Measurements from ENCODE around the gene KLK3. TPM values are rescaled to one million over a fixed set of nuclear protein-coding genes. Genes with fewer than 3 reads are reported as not detected.

Gene KLK3
- total and polyA plus RNA-seq, 2 of the 8 experiments (the other 6 are each of a cell fraction or from before 2014, with no cell fraction given): 0.08 TPM; not detected in 1

DNA sequence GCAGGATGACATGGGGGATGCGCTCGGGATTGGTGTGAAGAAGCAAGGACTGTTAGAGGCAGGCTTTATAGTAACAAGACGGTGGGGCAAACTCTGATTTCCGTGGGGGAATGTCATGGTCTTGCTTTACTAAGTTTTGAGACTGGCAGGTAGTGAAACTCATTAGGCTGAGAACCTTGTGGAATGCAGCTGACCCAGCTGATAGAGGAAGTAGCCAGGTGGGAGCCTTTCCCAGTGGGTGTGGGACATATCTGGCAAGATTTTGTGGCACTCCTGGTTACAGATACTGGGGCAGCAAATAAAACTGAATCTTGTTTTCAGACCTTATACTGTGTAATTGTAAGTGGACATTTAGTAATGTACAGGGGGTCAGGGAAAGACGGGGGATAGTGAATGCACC, 25.5 kb downstream of the KLK3 start (continued):
- TF ChIP-seq, protein P1, sequence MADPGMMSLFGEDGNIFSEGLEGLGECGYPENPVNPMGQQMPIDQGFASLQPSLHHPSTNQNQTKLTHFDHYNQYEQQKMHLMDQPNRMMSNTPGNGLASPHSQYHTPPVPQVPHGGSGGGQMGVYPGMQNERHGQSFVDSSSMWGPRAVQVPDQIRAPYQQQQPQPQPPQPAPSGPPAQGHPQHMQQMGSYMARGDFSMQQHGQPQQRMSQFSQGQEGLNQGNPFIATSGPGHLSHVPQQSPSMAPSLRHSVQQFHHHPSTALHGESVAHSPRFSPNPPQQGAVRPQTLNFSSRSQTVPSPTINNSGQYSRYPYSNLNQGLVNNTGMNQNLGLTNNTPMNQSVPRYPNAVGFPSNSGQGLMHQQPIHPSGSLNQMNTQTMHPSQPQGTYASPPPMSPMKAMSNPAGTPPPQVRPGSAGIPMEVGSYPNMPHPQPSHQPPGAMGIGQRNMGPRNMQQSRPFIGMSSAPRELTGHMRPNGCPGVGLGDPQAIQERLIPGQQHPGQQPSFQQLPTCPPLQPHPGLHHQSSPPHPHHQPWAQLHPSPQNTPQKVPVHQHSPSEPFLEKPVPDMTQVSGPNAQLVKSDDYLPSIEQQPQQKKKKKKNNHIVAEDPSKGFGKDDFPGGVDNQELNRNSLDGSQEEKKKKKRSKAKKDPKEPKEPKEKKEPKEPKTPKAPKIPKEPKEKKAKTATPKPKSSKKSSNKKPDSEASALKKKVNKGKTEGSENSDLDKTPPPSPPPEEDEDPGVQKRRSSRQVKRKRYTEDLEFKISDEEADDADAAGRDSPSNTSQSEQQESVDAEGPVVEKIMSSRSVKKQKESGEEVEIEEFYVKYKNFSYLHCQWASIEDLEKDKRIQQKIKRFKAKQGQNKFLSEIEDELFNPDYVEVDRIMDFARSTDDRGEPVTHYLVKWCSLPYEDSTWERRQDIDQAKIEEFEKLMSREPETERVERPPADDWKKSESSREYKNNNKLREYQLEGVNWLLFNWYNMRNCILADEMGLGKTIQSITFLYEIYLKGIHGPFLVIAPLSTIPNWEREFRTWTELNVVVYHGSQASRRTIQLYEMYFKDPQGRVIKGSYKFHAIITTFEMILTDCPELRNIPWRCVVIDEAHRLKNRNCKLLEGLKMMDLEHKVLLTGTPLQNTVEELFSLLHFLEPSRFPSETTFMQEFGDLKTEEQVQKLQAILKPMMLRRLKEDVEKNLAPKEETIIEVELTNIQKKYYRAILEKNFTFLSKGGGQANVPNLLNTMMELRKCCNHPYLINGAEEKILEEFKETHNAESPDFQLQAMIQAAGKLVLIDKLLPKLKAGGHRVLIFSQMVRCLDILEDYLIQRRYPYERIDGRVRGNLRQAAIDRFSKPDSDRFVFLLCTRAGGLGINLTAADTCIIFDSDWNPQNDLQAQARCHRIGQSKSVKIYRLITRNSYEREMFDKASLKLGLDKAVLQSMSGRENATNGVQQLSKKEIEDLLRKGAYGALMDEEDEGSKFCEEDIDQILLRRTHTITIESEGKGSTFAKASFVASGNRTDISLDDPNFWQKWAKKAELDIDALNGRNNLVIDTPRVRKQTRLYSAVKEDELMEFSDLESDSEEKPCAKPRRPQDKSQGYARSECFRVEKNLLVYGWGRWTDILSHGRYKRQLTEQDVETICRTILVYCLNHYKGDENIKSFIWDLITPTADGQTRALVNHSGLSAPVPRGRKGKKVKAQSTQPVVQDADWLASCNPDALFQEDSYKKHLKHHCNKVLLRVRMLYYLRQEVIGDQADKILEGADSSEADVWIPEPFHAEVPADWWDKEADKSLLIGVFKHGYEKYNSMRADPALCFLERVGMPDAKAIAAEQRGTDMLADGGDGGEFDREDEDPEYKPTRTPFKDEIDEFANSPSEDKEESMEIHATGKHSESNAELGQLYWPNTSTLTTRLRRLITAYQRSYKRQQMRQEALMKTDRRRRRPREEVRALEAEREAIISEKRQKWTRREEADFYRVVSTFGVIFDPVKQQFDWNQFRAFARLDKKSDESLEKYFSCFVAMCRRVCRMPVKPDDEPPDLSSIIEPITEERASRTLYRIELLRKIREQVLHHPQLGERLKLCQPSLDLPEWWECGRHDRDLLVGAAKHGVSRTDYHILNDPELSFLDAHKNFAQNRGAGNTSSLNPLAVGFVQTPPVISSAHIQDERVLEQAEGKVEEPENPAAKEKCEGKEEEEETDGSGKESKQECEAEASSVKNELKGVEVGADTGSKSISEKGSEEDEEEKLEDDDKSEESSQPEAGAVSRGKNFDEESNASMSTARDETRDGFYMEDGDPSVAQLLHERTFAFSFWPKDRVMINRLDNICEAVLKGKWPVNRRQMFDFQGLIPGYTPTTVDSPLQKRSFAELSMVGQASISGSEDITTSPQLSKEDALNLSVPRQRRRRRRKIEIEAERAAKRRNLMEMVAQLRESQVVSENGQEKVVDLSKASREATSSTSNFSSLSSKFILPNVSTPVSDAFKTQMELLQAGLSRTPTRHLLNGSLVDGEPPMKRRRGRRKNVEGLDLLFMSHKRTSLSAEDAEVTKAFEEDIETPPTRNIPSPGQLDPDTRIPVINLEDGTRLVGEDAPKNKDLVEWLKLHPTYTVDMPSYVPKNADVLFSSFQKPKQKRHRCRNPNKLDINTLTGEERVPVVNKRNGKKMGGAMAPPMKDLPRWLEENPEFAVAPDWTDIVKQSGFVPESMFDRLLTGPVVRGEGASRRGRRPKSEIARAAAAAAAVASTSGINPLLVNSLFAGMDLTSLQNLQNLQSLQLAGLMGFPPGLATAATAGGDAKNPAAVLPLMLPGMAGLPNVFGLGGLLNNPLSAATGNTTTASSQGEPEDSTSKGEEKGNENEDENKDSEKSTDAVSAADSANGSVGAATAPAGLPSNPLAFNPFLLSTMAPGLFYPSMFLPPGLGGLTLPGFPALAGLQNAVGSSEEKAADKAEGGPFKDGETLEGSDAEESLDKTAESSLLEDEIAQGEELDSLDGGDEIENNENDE (IDR thresholded peaks at IDR 0.05; ENCODE audit: insufficient replicate concordance, low read length): no peak
- TF ChIP-seq, protein P2, sequence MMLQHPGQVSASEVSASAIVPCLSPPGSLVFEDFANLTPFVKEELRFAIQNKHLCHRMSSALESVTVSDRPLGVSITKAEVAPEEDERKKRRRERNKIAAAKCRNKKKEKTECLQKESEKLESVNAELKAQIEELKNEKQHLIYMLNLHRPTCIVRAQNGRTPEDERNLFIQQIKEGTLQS (IDR thresholded peaks at IDR 0.05; ENCODE audit: insufficient read depth, low read depth, low read length): no peak
- TF ChIP-seq BRCA1 (IDR thresholded peaks at IDR 0.05; ENCODE audit: low read depth, low read length): no peak
- TF ChIP-seq KDM5A (IDR thresholded peaks at IDR 0.05; ENCODE audit: low read length): no peak

Data from H1 (cell line).